Endodermal cell (in vitro differentiated cells): ENCODE results near the gene CISH. TPM values are rescaled to one million over a fixed set of nuclear protein-coding genes. Genes with fewer than 3 reads are reported as not detected.

Experiments used
- DNase-seq: peaks from one replicate; pipeline ENCODE4 v3.0.0-alpha.2; 2017
- H3K27ac ChIP-seq: 2 replicates; pipeline ENCODE4 v1.5.1; 2013; ENCODE audit warnings: mild to moderate bottlenecking, low read depth, low read length, moderate library complexity
- H3K27me3 ChIP-seq: 2 replicates; pipeline ENCODE4 v1.6.1; 2013; ENCODE audit warnings: mild to moderate bottlenecking, low read length, moderate library complexity; ENCODE audit not compliant: insufficient read depth, control insufficient read depth, poor library complexity, severe bottlenecking
- H3K36me3 ChIP-seq: 2 replicates; pipeline ENCODE4 v1.7.0; 2013; ENCODE audit warnings: mild to moderate bottlenecking, low read length, moderate library complexity; ENCODE audit not compliant: control insufficient read depth, insufficient read depth
- H3K4me1 ChIP-seq: one replicate; pipeline ENCODE4 v1.7.0; 2013; ENCODE audit warnings: low read length; ENCODE audit not compliant: control insufficient read depth, insufficient read depth
- H3K4me3 ChIP-seq: 2 replicates; pipeline ENCODE4 v1.5.1; 2013; ENCODE audit warnings: mild to moderate bottlenecking, low read length, moderate library complexity
- H3K9ac ChIP-seq: 2 replicates; pipeline ENCODE4 v1.6.1; 2013; ENCODE audit warnings: mild to moderate bottlenecking, low read length, moderate library complexity; ENCODE audit not compliant: poor library complexity, severe bottlenecking; ENCODE audit errors: extremely low read depth
- H3K9me3 ChIP-seq: 2 replicates; pipeline ENCODE4 v1.6.1; 2013; ENCODE audit warnings: mild to moderate bottlenecking, low read length, moderate library complexity; ENCODE audit not compliant: control insufficient read depth
- H3K27ac Mint-ChIP-seq: 2 replicates; pipeline ENCODE4 v1.8.0; 2020; ENCODE audit warnings: mixed read lengths
- H3K27me3 Mint-ChIP-seq: 2 replicates; pipeline ENCODE4 v1.8.0; 2021; ENCODE audit warnings: mild to moderate bottlenecking, mixed read lengths; ENCODE audit not compliant: insufficient read depth
- H3K36me3 Mint-ChIP-seq: 2 replicates; pipeline ENCODE4 v1.8.0; 2020; ENCODE audit warnings: low read depth, mixed read lengths
- H3K4me1 Mint-ChIP-seq: 2 replicates; pipeline ENCODE4 v1.8.0; 2020; ENCODE audit warnings: mixed read lengths
- H3K4me3 Mint-ChIP-seq: 2 replicates; pipeline ENCODE4 v1.8.0; 2020; ENCODE audit warnings: mild to moderate bottlenecking, moderate library complexity, mixed read lengths
- H3K9me3 Mint-ChIP-seq: 2 replicates; pipeline ENCODE4 v1.8.0; 2020; ENCODE audit warnings: mild to moderate bottlenecking, mixed read lengths
- CTCF ChIP-seq: fragments of 200-600 bp; sonication (generic); conservative IDR thresholded peaks from 2 replicates; pipeline ENCODE4 v1.5.0; 2021; ENCODE audit warnings: antibody characterized with exemption, mild to moderate bottlenecking
- WGBS, 2 experiments: methylation state at CpG; one replicate each; pipeline versions ENCODE4 v1.1.5 to v1.1.7; 2013; ENCODE audit warnings: missing lambda C conversion rate in 2 of 2, mixed read lengths in 1 of 2; ENCODE audit not compliant: insufficient coverage in 1 of 2, insufficient read length in 1 of 2; 5-methylcytosine and 5-hydroxymethylcytosine counted together
- total RNA-seq, 2 donors: library from RNA; stranded (reverse); fragmentation: NEBNext Ultra II Directional in 1 of 2; extraction: Animal tissue kit (Norgen Biotek cat#: 25700) in 1 of 2; gene quantifications; 2 replicates in 1 of 2; 3 replicates in 1 of 2; pipeline ENCODE4 v1.2.1, GENCODE V29; 2021

The CISH gene
- total RNA-seq, 2 donors from 2014 or later = 1.2 to 2.0 TPM

- Mint-ChIP-seq H3K27ac (peak overlapping the region; percentile 4), H3K27me3 (peaks cover 45% of the 10 kb centered on the region), H3K36me3 (no peaks in the 10 kb centered on the region), H3K4me3 (peak overlapping the region; percentile 61), H3K4me1 (peaks cover 21% of the 10 kb centered on the region), H3K9me3 (no peaks in the 10 kb centered on the region)
- no peak overlapping the region for H3K27ac ChIP-seq
- H3K4me1 ChIP-seq = no peaks in the 10 kb centered on the region
- TF ChIP-seq CTCF = no peak
- peak overlapping the region; percentile 45 for H3K9ac ChIP-seq
- H3K9me3 ChIP-seq = no peaks in the 10 kb centered on the region
- 17 to 32% methylated on average over 11 to 29 of the region's 29 CpGs for WGBS, 2 experiments
- H3K27me3 ChIP-seq = peaks cover 22% of the 10 kb centered on the region
- H3K36me3 ChIP-seq = peaks cover 5% of the 10 kb centered on the region
- peak overlapping the region; percentile 75 for H3K4me3 ChIP-seq
- DNase-seq = no peak
Measured at GRCh38 chr3:50612234-50612882, 784 bp upstream of the CISH start.

GRCh38 chr3:50610992-50611463, 546 bp downstream of the CISH start:
- H3K27me3 Mint-ChIP-seq = peaks cover 45% of the 10 kb centered on the region

GRCh38 chr3:50610181-50610971, 1.2 kb downstream of the CISH start:
- Histone ChIP-seq H3K4me1 (no peaks in the 10 kb centered on the region), H3K9ac (no peak overlapping the region), H3K4me3 (peak overlapping the region; percentile 75), H3K27me3 (peaks cover 22% of the 10 kb centered on the region), H3K9me3 (no peaks in the 10 kb centered on the region), H3K36me3 (peaks cover 6% of the 10 kb centered on the region), H3K27ac (no peak overlapping the region)
- no peak overlapping the region for H3K27ac Mint-ChIP-seq
- no peaks in the 10 kb centered on the region for H3K36me3 Mint-ChIP-seq
- peaks cover 14% of the 10 kb centered on the region for H3K4me1 Mint-ChIP-seq
- WGBS, 2 experiments = 96 to 100% methylated on average over 2 to 6 of the region's 6 CpGs
- no peaks in the 10 kb centered on the region for H3K9me3 Mint-ChIP-seq
- no peak for DNase-seq
- no peak for TF ChIP-seq CTCF
- peak overlapping the region; percentile 61 for H3K4me3 Mint-ChIP-seq
- peaks cover 45% of the 10 kb centered on the region for H3K27me3 Mint-ChIP-seq

More at GRCh38 chr3:50610992-50611463, 546 bp downstream of the CISH start:
- peaks cover 15% of the 10 kb centered on the region for H3K4me1 Mint-ChIP-seq
- H3K4me3 Mint-ChIP-seq = peak overlapping the region; percentile 61
- Histone ChIP-seq H3K4me3 (peak overlapping the region; percentile 75), H3K36me3 (peaks cover 6% of the 10 kb centered on the region), H3K9me3 (no peaks in the 10 kb centered on the region), H3K27ac (peak overlapping the region; percentile 88), H3K27me3 (peaks cover 22% of the 10 kb centered on the region), H3K9ac (peak overlapping the region; percentile 45), H3K4me1 (no peaks in the 10 kb centered on the region)
- no peak for DNase-seq
- H3K36me3 Mint-ChIP-seq = no peaks in the 10 kb centered on the region
- no peak for TF ChIP-seq CTCF
- H3K27ac Mint-ChIP-seq = no peak overlapping the region
- WGBS, 2 experiments = 61 to 86% methylated on average over 3 to 10 of the region's 10 CpGs
- no peaks in the 10 kb centered on the region for H3K9me3 Mint-ChIP-seq
